ENCODE results near the gene OR8I2.
"Not testable (repeated sequence)": the region's sequence is repeated elsewhere in the genome, so short reads cannot be mapped to it uniquely, and the experiment has no call there.

The OR8I2 gene

GRCh38 chr11:56093008-56093407 lies at the start of gene OR8I2:
Gene OR8I2 (plus strand): TSS chr11:56093308. CDS start chr11:56093308, 0 bp downstream.
- TF ChIP-seq CTCF (IDR thresholded peaks at IDR 0.05): no peak
- no peak for DNase-seq (ENCODE audit: low spot score)
- Histone ChIP-seq H3K27ac (no peak within 1 kb of the TSS), H3K4me3 (no peak within 1 kb of the TSS)

GRCh38 chr11:56045538-56045937 lies 47.6 kb upstream of the OR8I2 start:
- no peak overlapping the region for H3K4me3 ChIP-seq
- H3K27ac ChIP-seq: no peak overlapping the region
- DNase-seq (ENCODE audit: low spot score): no peak
- no peak for TF ChIP-seq CTCF (IDR thresholded peaks at IDR 0.05)

GRCh38 chr11:56048480-56048879 lies 44.6 kb upstream of the OR8I2 start:
- Histone ChIP-seq H3K4me3 (no peak overlapping the region), H3K27ac (no peak overlapping the region)
- TF ChIP-seq CTCF (IDR thresholded peaks at IDR 0.05): no peak
- no peak for DNase-seq (ENCODE audit: low spot score)

- DNase-seq (ENCODE audit: low spot score): no peak
- Histone ChIP-seq H3K27ac (no peak overlapping the region), H3K4me3 (no peak overlapping the region)
- no peak for TF ChIP-seq CTCF (IDR thresholded peaks at IDR 0.05)
These were observed 43.6 kb upstream of the OR8I2 start for GRCh38 chr11:56049487-56049886.

GRCh38 chr11:56056366-56056765 lies 36.7 kb upstream of the OR8I2 start:
- not testable (repeated sequence) for H3K27ac ChIP-seq; DNase-seq (ENCODE audit: low spot score); H3K4me3 ChIP-seq

- H3K27ac ChIP-seq; H3K4me3 ChIP-seq; DNase-seq (ENCODE audit: low spot score): not testable (repeated sequence)
These were observed 35.4 kb upstream of the OR8I2 start for GRCh38 chr11:56057661-56058237.

- not testable (repeated sequence) for H3K4me3 ChIP-seq; DNase-seq (ENCODE audit: low spot score); H3K27ac ChIP-seq
These were observed 34.8 kb upstream of the OR8I2 start for GRCh38 chr11:56058260-56058780.

GRCh38 chr11:56066980-56067379 lies 26.1 kb upstream of the OR8I2 start:
- H3K27ac ChIP-seq: no peak overlapping the region
- no peak overlapping the region for H3K4me3 ChIP-seq
- TF ChIP-seq CTCF (IDR thresholded peaks at IDR 0.05): no peak
- DNase-seq (ENCODE audit: low spot score): no peak

- no peak for DNase-seq (ENCODE audit: low spot score)
- no peak for TF ChIP-seq CTCF (IDR thresholded peaks at IDR 0.05)
- H3K4me3 ChIP-seq: no peak overlapping the region
- no peak overlapping the region for H3K27ac ChIP-seq
These were observed 3.4 kb upstream of the OR8I2 start for GRCh38 chr11:56089697-56090096.

Data from coronary artery (tissue), 2 donors.